ENCODE data around the gene TBXAS1.

Gene TBXAS1

GRCh38 chr7:139854803-139855497 is 25.9 kb downstream of the TBXAS1 start:
- peak overlapping the region in 1 of 2 donors; percentile 54 for H3K27ac ChIP-seq
- no peak for TF ChIP-seq CTCF (IDR thresholded peaks at IDR 0.05)
- H3K4me3 ChIP-seq, result no peak overlapping the region
- DNase-seq (ENCODE audit: low spot score), result no peak

- peak overlapping the region in 1 of 2 donors; percentile 54 for H3K27ac ChIP-seq
- TF ChIP-seq CTCF (IDR thresholded peaks at IDR 0.05), result no peak
- DNase-seq (ENCODE audit: low spot score), result no peak
- H3K4me3 ChIP-seq, result no peak overlapping the region
Measured at GRCh38 chr7:139855498-139856270, 26.6 kb downstream of the TBXAS1 start.

- no peak for DNase-seq (ENCODE audit: low spot score)
- TF ChIP-seq CTCF (IDR thresholded peaks at IDR 0.05), result no peak
Measured at GRCh38 chr7:139857791-139858190, 28.7 kb downstream of the TBXAS1 start.

GRCh38 chr7:139860090-139860775 is 31.2 kb downstream of the TBXAS1 start:
- Histone ChIP-seq H3K4me3 (no peak overlapping the region), H3K27ac (peak overlapping the region in 1 of 2 donors; percentile 53)
- DNase-seq (ENCODE audit: low spot score), result no peak
- TF ChIP-seq CTCF (IDR thresholded peaks at IDR 0.05), result no peak

More at GRCh38 chr7:139857791-139858190, 28.7 kb downstream of the TBXAS1 start:
- H3K27ac ChIP-seq, result no peak overlapping the region
- H3K4me3 ChIP-seq, result no peak overlapping the region

- H3K27ac ChIP-seq, result peak overlapping the region in 1 of 2 donors; percentile 13
- no peak overlapping the region for H3K4me3 ChIP-seq
- no peak for TF ChIP-seq CTCF (IDR thresholded peaks at IDR 0.05)
- no peak for DNase-seq (ENCODE audit: low spot score)
Measured at GRCh38 chr7:139861803-139862202, 32.7 kb downstream of the TBXAS1 start.

GRCh38 chr7:139866047-139866837 is 37.2 kb downstream of the TBXAS1 start:
- DNase-seq (ENCODE audit: low spot score), result no peak
- no peak overlapping the region for H3K27ac ChIP-seq
- TF ChIP-seq CTCF (IDR thresholded peaks at IDR 0.05), result no peak
- H3K4me3 ChIP-seq, result no peak overlapping the region

Measured in coronary artery (tissue), 2 donors.